Parathyroid adenoma (tissue), 2 donors: ENCODE results near the gene STXBP5.
A peak's percentile ranks its signal among the peaks of the same experiment; 100 is the strongest.

Experiments
- H2AFZ ChIP-seq: fragments of 300-600 bp; sonication (generic); one replicate; pipeline ENCODE4 v1.7.0; 2017; ENCODE audit warnings: antibody characterized with exemption, mild to moderate bottlenecking
- H3K27ac ChIP-seq: fragments of 300-600 bp; sonication (generic); one replicate; pipeline ENCODE4 v1.7.0; 2017
- H3K27me3 ChIP-seq: fragments of 300-600 bp; sonication (generic); one replicate; pipeline ENCODE4 v1.7.0; 2017; ENCODE audit warnings: low read length; ENCODE audit not compliant: control insufficient read depth, insufficient read depth
- H3K36me3 ChIP-seq: fragments of 300-600 bp; sonication (generic); one replicate; pipeline ENCODE4 v1.7.0; 2017; ENCODE audit warnings: low read length; ENCODE audit not compliant: control insufficient read depth, insufficient read depth
- H3K4me1 ChIP-seq: fragments of 300-600 bp; sonication (generic); one replicate; pipeline ENCODE4 v1.7.0; 2017; ENCODE audit warnings: control low read depth
- H3K4me2 ChIP-seq: fragments of 300-600 bp; sonication (generic); one replicate; pipeline ENCODE4 v1.7.0; 2017; ENCODE audit warnings: low read length
- H3K4me3 ChIP-seq: fragments of 300-600 bp; sonication (generic); one replicate; pipeline ENCODE4 v1.7.0; 2017; ENCODE audit warnings: low read depth, low read length
- H3K79me2 ChIP-seq: fragments of 300-600 bp; sonication (generic); one replicate; pipeline ENCODE4 v1.7.0; 2017; ENCODE audit warnings: control low read depth
- H3K9ac ChIP-seq: fragments of 300-600 bp; sonication (generic); one replicate; pipeline ENCODE4 v1.7.0; 2017; ENCODE audit warnings: mild to moderate bottlenecking
- H3K9me3 ChIP-seq: fragments of 300-600 bp; sonication (generic); one replicate; pipeline ENCODE4 v1.7.0; 2017; ENCODE audit warnings: low read length; ENCODE audit not compliant: control insufficient read depth
- TF ChIP-seq, protein P1 (sequence below): fragments of 300-600 bp; sonication (generic); IDR thresholded peaks from one replicate; pipeline ENCODE4 v1.7.0; 2017; ENCODE audit warnings: antibody characterized with exemption, mild to moderate bottlenecking
- donor health status: primary hyperparathyroidism.

Gene STXBP5

GRCh38 chr6:147180926-147181325, 23.3 kb upstream of the STXBP5 start:
- no peaks in the 10 kb centered on the region for H3K27me3 ChIP-seq
- H3K4me3 ChIP-seq: no peak overlapping the region
- no peak overlapping the region for H3K27ac ChIP-seq
- no peaks in the 10 kb centered on the region for H3K79me2 ChIP-seq
- H3K4me2 ChIP-seq: no peak overlapping the region
- peaks cover 10% of the 10 kb centered on the region for H3K4me1 ChIP-seq
- H3K9ac ChIP-seq: no peak overlapping the region
- H3K9me3 ChIP-seq: no peaks in the 10 kb centered on the region
- H3K36me3 ChIP-seq: no peaks in the 10 kb centered on the region
- no peak overlapping the region for H2AFZ ChIP-seq
- TF ChIP-seq, protein P1, sequence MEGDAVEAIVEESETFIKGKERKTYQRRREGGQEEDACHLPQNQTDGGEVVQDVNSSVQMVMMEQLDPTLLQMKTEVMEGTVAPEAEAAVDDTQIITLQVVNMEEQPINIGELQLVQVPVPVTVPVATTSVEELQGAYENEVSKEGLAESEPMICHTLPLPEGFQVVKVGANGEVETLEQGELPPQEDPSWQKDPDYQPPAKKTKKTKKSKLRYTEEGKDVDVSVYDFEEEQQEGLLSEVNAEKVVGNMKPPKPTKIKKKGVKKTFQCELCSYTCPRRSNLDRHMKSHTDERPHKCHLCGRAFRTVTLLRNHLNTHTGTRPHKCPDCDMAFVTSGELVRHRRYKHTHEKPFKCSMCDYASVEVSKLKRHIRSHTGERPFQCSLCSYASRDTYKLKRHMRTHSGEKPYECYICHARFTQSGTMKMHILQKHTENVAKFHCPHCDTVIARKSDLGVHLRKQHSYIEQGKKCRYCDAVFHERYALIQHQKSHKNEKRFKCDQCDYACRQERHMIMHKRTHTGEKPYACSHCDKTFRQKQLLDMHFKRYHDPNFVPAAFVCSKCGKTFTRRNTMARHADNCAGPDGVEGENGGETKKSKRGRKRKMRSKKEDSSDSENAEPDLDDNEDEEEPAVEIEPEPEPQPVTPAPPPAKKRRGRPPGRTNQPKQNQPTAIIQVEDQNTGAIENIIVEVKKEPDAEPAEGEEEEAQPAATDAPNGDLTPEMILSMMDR: no peak

DNA sequence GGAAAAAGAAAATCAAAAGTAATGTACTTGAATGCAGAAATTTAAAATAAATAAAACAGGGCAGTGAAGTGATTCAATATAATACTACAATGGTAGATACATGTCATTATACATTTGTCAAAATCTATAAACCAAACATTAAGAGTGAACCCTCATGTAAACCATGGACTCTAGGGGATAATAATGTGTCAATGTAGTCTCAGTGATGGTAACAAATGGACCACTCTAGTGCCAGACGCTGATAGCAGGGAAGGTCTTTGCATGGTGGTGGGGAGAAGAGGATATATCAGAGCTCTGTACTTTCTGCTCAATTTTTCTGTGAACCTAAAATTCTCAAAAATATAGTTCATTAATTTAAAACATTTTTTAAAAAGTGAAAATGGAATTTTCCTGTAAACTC, 19.8 kb upstream of the STXBP5 start:
- TF ChIP-seq, protein P1: no peak
- H3K27me3 ChIP-seq: no peaks in the 10 kb centered on the region
- no peak overlapping the region for H2AFZ ChIP-seq
- no peaks in the 10 kb centered on the region for H3K79me2 ChIP-seq
- H3K9me3 ChIP-seq: no peaks in the 10 kb centered on the region
- no peaks in the 10 kb centered on the region for H3K36me3 ChIP-seq
- no peak overlapping the region for H3K9ac ChIP-seq
- peaks cover 5% of the 10 kb centered on the region for H3K4me1 ChIP-seq
- H3K27ac ChIP-seq: no peak overlapping the region
- H3K4me3 ChIP-seq: no peak overlapping the region
- no peak overlapping the region for H3K4me2 ChIP-seq

- H3K4me1 ChIP-seq: peaks cover 3% of the 10 kb centered on the region
- no peak overlapping the region for H3K4me2 ChIP-seq
- H3K79me2 ChIP-seq: no peaks in the 10 kb centered on the region
- no peak overlapping the region for H3K9ac ChIP-seq
- no peak overlapping the region for H3K4me3 ChIP-seq
- no peaks in the 10 kb centered on the region for H3K27me3 ChIP-seq
- H3K9me3 ChIP-seq: no peaks in the 10 kb centered on the region
- no peaks in the 10 kb centered on the region for H3K36me3 ChIP-seq
- TF ChIP-seq, protein P1: no peak
- no peak overlapping the region for H3K27ac ChIP-seq
- H2AFZ ChIP-seq: no peak overlapping the region
These were observed 19.0 kb upstream of the STXBP5 start for GRCh38 chr6:147185216-147185615.

DNA sequence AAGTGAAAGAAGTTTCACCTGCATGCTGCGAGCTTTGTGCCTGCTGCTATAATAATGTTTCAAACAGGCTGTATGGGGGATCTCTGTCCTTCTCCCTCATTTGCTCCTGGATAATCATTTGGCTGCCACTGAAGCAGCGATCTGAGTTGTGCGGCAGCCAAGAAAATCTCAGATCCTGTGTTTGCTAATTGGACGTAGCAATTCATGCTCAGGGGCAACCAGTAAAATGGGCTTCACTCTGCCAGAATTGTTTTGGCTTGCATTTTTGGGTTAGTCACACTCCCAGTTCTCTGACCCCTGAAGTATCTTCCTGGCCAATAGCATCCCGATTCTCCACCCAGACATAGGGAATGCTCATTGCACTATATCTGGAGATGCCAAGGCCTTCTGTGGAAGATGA, 13.7 kb upstream of the STXBP5 start:
- H2AFZ ChIP-seq: peak overlapping the region; percentile 35

More for the DNA sequence above, 13.7 kb upstream of the STXBP5 start:
- Histone ChIP-seq H3K4me1 (peaks cover 27% of the 10 kb centered on the region), H3K27ac (peak overlapping the region; percentile 15), H3K4me2 (no peak overlapping the region), H3K36me3 (no peaks in the 10 kb centered on the region), H3K4me3 (no peak overlapping the region), H3K9ac (no peak overlapping the region), H3K79me2 (no peaks in the 10 kb centered on the region), H3K27me3 (no peaks in the 10 kb centered on the region), H3K9me3 (no peaks in the 10 kb centered on the region)
- TF ChIP-seq, protein P1: no peak
